Muscle of back (tissue), 13 donors: ENCODE measurements around the gene LIPI. TPM values are rescaled to one million over a fixed set of nuclear protein-coding genes. Genes with fewer than 3 reads are reported as not detected.
A peak's percentile ranks its signal among the peaks of the same experiment; 100 is the strongest.
"Not testable (repeated sequence)": the region's sequence is repeated elsewhere in the genome, so short reads cannot be mapped to it uniquely, and the experiment has no call there.

ENCODE experiments used
- DNase-seq, 3 donors: peaks; one replicate each; pipeline versions ENCODE4 v3.0.0 to v3.0.0-alpha.2; 2013
- long read RNA-seq, 9 donors: transcript quantifications; one replicate each; lab custom pipeline, GENCODE V29; 2026
- polyA plus RNA-seq, 10 donors: library from polyadenylated mRNA; unstranded; fragments of 120-200 nt; gene quantifications; one replicate each; pipeline ENCODE4 v1.2.1, GENCODE V29; 2013; ENCODE audit not compliant: insufficient read length in 10 of 10

LIPI gene
- polyA plus RNA-seq = under 1 TPM in 8 of 10 donors, not detected in 2; 0.12 to 0.71 (median 0.27) TPM
- long read RNA-seq, donor 1 = 0 reads
- long read RNA-seq, donor 2 = 0 reads
- long read RNA-seq, donor 3 = 0 reads
- long read RNA-seq, donor 4 = 0 reads
- long read RNA-seq, donor 5 = 0 reads
- long read RNA-seq, donor 6 = 0 reads
- long read RNA-seq, donor 7 = 0 reads
- long read RNA-seq, donor 8 = 0 reads
- long read RNA-seq, donor 9 = 0 reads

- DNase-seq = no peak
Measured at GRCh38 chr21:14210738-14211137, at the start of gene LIPI. TSS of gene LIPI (minus strand) at chr21:14210955. CDS start at chr21:14210845, 110 bp downstream.

GRCh38 chr21:14260174-14260764, 49.5 kb upstream of the LIPI start:
- DNase-seq = no peak

GRCh38 chr21:14259747-14260146, 49.0 kb upstream of the LIPI start:
- peak; percentile 30 to 66 (median 34) for DNase-seq

GRCh38 chr21:14251336-14251735, 40.6 kb upstream of the LIPI start:
- no peak for DNase-seq

- no peak for DNase-seq
Measured at GRCh38 chr21:14245711-14246110, 35.0 kb upstream of the LIPI start.

GRCh38 chr21:14244911-14245310, 34.2 kb upstream of the LIPI start:
- DNase-seq = no peak

GRCh38 chr21:14243874-14244273, 33.1 kb upstream of the LIPI start:
- DNase-seq = no peak

- no peak for DNase-seq
Measured at GRCh38 chr21:14243461-14243860, 32.7 kb upstream of the LIPI start.

GRCh38 chr21:14241297-14241696, 30.5 kb upstream of the LIPI start:
- no peak for DNase-seq

- no peak for DNase-seq
Measured at GRCh38 chr21:14239281-14239680, 28.5 kb upstream of the LIPI start.

- DNase-seq = no peak
Measured at GRCh38 chr21:14236180-14236579, 25.4 kb upstream of the LIPI start.

GRCh38 chr21:14235101-14235500, 24.3 kb upstream of the LIPI start:
- no peak for DNase-seq

GRCh38 chr21:14229399-14229798, 18.6 kb upstream of the LIPI start:
- no peak for DNase-seq

- DNase-seq = no peak
Measured at GRCh38 chr21:14223365-14223764, 12.6 kb upstream of the LIPI start.

- DNase-seq = peak; percentile 14 to 63 (median 38)
Measured at GRCh38 chr21:14215971-14216641, 5.4 kb upstream of the LIPI start, which contains the start of gene RBM11. TSS of gene RBM11 (plus strand) at chr21:14216157. CDS start at chr21:14216187, 30 bp downstream.

- no peak for DNase-seq
Measured at GRCh38 chr21:14213164-14213563, 2.4 kb upstream of the LIPI start.

- DNase-seq = no peak
Measured at GRCh38 chr21:14206222-14206621, 4.5 kb downstream of the LIPI start.

- not testable (repeated sequence) for DNase-seq
Measured at GRCh38 chr21:14166463-14167223, 44.1 kb downstream of the LIPI start.

- no peak for DNase-seq
Measured at GRCh38 chr21:14143999-14144398, 66.8 kb downstream of the LIPI start.

GRCh38 chr21:14124266-14124665, 86.5 kb downstream of the LIPI start:
- no peak for DNase-seq

GRCh38 chr21:14121719-14122118, 89.0 kb downstream of the LIPI start:
- DNase-seq = no peak

GRCh38 chr21:14120091-14120734, 90.5 kb downstream of the LIPI start:
- DNase-seq = no peak
